HL-60 (cell line): ENCODE data around the gene PLAC8L1.

Experiments
- DNase-seq, 2 experiments: peaks; one replicate each; pipeline ENCODE4 v3.0.0-alpha.2; 2010 to 2020; ENCODE audit warnings: low read depth in 1 of 2, low spot score in 1 of 2
- H3K27ac ChIP-seq: fragments of 250-450 bp; sonication (Bioruptor Pico); replicated peaks from 2 replicates; pipeline ENCODE4 v1.5.1; 2020; ENCODE audit warnings: mild to moderate bottlenecking, moderate library complexity
- H3K27me3 ChIP-seq: fragments of 250-450 bp; sonication (Bioruptor Pico); 2 replicates; pipeline ENCODE4 v1.5.1; 2021; ENCODE audit warnings: mild to moderate bottlenecking, moderate library complexity; ENCODE audit not compliant: insufficient read depth, poor library complexity, severe bottlenecking
- H3K4me3 ChIP-seq: replicated peaks from 2 replicates; pipeline ENCODE4 v1.5.1; 2011; ENCODE audit warnings: mild to moderate bottlenecking, control low read depth, low read length; ENCODE audit not compliant: insufficient read depth
- GABPA ChIP-seq: IDR thresholded peaks from 2 replicates; pipeline ENCODE4 v1.6.1; 2012; ENCODE audit warnings: low read depth
- POLR2AphosphoS5 ChIP-seq: IDR thresholded peaks from 2 replicates; pipeline ENCODE4 v1.6.1; 2012; ENCODE audit warnings: low read depth
- SPI1 ChIP-seq: IDR thresholded peaks from 2 replicates; pipeline ENCODE4 v1.6.1; 2012; ENCODE audit warnings: low read depth, mild to moderate bottlenecking, borderline replicate concordance
- TF ChIP-seq, protein P1 (sequence below): IDR thresholded peaks from one replicate; pipeline ENCODE4 v1.5.1; 2011; ENCODE audit warnings: low read length, control low read depth, inconsistent platforms; ENCODE audit not compliant: insufficient read depth
- TF ChIP-seq, protein P2 (sequence below): IDR thresholded peaks from 2 replicates; pipeline ENCODE4 v1.6.1; 2012; ENCODE audit warnings: low read depth; ENCODE audit not compliant: insufficient replicate concordance

The PLAC8L1 gene

DNA sequence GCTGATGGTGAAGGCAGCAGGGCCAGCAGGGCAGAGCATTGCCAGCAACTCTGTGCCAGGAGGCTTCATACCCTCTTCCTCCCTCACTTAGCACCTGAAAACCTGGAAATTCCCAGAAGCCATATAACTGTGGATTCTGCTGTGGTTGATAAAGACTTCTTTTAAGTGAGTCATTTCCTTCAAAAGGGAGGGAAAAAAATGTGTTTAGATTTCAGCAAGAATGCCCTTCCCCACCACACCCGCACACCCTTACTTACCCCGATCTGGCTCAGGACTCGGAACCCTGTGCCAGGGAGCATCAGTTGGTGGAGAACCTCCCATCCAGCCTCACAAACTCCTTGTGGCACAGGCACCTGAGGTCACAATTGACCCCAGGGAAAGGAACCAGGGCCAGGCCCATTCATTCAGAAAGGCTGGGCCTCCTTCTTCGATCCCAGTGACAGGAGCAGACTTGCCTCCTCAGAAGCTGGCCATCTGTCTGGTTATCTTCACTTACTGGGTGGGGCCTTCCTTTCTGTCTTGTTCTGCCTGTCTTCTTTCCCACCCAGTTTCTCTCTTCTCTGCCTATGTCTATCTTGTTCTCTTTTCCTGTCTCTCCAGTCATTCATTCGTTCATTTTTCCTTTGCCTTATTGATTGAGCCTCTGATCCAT lies 62.6 kb downstream of the PLAC8L1 start:
- DNase-seq, result no peak
- no peak for TF ChIP-seq SPI1
- TF ChIP-seq GABPA, result no peak
- TF ChIP-seq, protein P1, sequence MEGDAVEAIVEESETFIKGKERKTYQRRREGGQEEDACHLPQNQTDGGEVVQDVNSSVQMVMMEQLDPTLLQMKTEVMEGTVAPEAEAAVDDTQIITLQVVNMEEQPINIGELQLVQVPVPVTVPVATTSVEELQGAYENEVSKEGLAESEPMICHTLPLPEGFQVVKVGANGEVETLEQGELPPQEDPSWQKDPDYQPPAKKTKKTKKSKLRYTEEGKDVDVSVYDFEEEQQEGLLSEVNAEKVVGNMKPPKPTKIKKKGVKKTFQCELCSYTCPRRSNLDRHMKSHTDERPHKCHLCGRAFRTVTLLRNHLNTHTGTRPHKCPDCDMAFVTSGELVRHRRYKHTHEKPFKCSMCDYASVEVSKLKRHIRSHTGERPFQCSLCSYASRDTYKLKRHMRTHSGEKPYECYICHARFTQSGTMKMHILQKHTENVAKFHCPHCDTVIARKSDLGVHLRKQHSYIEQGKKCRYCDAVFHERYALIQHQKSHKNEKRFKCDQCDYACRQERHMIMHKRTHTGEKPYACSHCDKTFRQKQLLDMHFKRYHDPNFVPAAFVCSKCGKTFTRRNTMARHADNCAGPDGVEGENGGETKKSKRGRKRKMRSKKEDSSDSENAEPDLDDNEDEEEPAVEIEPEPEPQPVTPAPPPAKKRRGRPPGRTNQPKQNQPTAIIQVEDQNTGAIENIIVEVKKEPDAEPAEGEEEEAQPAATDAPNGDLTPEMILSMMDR, result no peak
- TF ChIP-seq POLR2AphosphoS5, result no peak
- TF ChIP-seq, protein P2, sequence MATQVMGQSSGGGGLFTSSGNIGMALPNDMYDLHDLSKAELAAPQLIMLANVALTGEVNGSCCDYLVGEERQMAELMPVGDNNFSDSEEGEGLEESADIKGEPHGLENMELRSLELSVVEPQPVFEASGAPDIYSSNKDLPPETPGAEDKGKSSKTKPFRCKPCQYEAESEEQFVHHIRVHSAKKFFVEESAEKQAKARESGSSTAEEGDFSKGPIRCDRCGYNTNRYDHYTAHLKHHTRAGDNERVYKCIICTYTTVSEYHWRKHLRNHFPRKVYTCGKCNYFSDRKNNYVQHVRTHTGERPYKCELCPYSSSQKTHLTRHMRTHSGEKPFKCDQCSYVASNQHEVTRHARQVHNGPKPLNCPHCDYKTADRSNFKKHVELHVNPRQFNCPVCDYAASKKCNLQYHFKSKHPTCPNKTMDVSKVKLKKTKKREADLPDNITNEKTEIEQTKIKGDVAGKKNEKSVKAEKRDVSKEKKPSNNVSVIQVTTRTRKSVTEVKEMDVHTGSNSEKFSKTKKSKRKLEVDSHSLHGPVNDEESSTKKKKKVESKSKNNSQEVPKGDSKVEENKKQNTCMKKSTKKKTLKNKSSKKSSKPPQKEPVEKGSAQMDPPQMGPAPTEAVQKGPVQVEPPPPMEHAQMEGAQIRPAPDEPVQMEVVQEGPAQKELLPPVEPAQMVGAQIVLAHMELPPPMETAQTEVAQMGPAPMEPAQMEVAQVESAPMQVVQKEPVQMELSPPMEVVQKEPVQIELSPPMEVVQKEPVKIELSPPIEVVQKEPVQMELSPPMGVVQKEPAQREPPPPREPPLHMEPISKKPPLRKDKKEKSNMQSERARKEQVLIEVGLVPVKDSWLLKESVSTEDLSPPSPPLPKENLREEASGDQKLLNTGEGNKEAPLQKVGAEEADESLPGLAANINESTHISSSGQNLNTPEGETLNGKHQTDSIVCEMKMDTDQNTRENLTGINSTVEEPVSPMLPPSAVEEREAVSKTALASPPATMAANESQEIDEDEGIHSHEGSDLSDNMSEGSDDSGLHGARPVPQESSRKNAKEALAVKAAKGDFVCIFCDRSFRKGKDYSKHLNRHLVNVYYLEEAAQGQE, result no peak
- no peak overlapping the region for H3K4me3 ChIP-seq
- no peaks in the 10 kb centered on the region for H3K27me3 ChIP-seq
- H3K27ac ChIP-seq, result no peak overlapping the region

DNA sequence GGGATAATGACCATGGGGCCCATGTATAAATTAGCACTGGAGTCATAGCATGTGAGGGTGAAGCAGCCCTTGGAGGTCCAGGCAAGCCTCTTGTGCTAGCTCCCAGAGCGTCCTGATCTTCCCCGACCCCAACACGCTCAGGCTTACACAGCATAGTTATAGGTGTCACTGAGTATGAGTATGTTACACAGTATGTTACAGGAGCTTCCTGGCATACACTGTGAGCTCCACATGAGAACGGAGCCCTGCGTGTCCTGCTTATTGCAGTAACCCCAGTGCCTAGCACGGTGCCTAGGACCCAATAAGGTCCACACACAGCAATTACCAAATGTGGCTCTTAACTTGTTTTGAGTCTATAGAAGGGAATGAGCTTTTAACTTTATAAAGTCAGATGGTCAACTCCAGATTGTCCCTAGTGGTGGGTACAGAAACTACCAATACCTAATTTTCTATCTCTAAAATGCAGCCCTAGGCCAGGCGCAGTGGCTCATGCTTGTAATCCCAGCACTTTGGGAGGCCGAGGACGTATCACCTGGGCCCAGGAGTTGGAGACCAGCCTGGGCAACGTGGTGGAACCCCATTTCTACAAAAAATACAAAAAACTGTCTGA lies 64.1 kb downstream of the PLAC8L1 start:
- no peak for DNase-seq
- Histone ChIP-seq H3K4me3 (no peak overlapping the region), H3K27me3 (no peaks in the 10 kb centered on the region), H3K27ac (no peak overlapping the region)
- TF ChIP-seq SPI1, result no peak
- TF ChIP-seq, protein P1, result peak; percentile 10

DNA sequence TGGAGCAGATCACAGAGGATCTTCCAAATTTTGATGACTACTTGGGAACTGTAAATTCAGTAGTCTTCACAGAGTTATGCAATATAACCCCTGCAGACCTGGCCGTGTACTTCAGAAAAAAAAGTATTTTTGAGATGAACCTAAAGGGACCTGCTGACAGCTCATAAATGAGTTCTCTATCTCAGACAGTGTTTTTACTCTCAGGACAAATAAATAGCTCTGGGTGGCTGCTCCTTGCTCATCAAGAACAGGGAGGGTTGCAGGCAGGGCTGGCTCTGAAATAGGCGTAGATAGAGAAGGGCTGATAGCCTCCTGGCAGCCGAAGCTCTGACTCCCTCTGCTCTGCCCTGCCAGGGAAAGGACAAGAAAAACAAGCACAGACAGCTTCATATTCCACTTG lies 64.8 kb downstream of the PLAC8L1 start:
- peak in 1 of 2 experiments; percentile 44 for DNase-seq
- H3K27ac ChIP-seq, result peak overlapping the region; percentile 56
- no peak overlapping the region for H3K4me3 ChIP-seq
- no peaks in the 10 kb centered on the region for H3K27me3 ChIP-seq
- no peak for TF ChIP-seq SPI1
- no peak for TF ChIP-seq POLR2AphosphoS5
- TF ChIP-seq GABPA, result no peak

DNA sequence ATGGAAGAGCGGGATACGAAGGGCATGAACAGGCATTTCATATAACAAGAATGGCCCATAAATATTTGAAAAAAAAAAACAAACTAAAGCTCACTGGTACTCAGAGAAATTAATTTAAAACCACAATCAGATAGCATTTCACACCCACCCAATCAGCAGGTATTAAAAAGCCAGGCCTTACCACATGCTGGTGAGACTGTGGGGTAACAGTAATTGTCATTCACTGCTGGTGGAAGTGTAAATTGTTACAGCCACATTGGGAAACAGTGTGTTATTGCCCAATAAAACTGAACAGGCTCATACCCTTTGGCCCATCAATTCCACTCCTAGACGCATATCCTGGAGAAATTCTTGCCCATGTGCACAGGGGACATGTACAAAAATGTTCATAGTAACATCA lies 66.0 kb downstream of the PLAC8L1 start:
- Histone ChIP-seq H3K27ac (peak overlapping the region; percentile 56), H3K27me3 (no peaks in the 10 kb centered on the region), H3K4me3 (no peak overlapping the region)
- TF ChIP-seq, protein P1, result no peak
- TF ChIP-seq GABPA, result no peak
- TF ChIP-seq, protein P2, result no peak
- no peak for TF ChIP-seq POLR2AphosphoS5
- no peak for TF ChIP-seq SPI1
- peak; percentile 76 to 85 for DNase-seq
